22Rv1 (cell line): ENCODE results near the gene DENND2C.

Experiments used
- CTCF ChIP-seq: fragments of 450-650 bp; IDR thresholded peaks from 2 replicates; pipeline ENCODE4 v1.5.1; 2017; ENCODE audit warnings: mild to moderate bottlenecking
- ZFX ChIP-seq: fragments of 450-650 bp; IDR thresholded peaks from 2 replicates; pipeline ENCODE4 v1.6.1; 2017; ENCODE audit warnings: antibody characterized with exemption, borderline replicate concordance

GRCh38 chr1:114618606-114619005 is 51.2 kb downstream of the DENND2C start:
- no peak for TF ChIP-seq CTCF
- TF ChIP-seq ZFX, result no peak
